CD14-positive monocyte (primary cell): ENCODE data around the gene SMURF2. TPM values are rescaled to one million over a fixed set of nuclear protein-coding genes. Genes with fewer than 3 reads are reported as not detected.

Experiments
- DNase-seq, 3 donors: peaks; one replicate each; pipeline ENCODE4 v3.0.0-alpha.2; 2011 to 2022
- H2AFZ ChIP-seq: 2 replicates; pipeline ENCODE4 v1.6.0; 2012; ENCODE audit warnings: mild to moderate bottlenecking, low read depth, low read length, inconsistent platforms; ENCODE audit not compliant: insufficient read depth, poor library complexity, severe bottlenecking
- H3K27ac ChIP-seq, 2 donors: 1 replicate in 1 of 2; 2 replicates in 1 of 2; pipeline ENCODE4 v1.5.1; 2012 to 2013; ENCODE audit warnings: low read length in 2 of 2, control low read depth in 1 of 2, inconsistent platforms in 1 of 2, low read depth in 1 of 2, mild to moderate bottlenecking in 1 of 2
- H3K27me3 ChIP-seq, 2 donors: one replicate each; pipeline versions ENCODE4 v1.6.0 to v1.6.1; 2011 to 2013; ENCODE audit warnings: low read length in 2 of 2; ENCODE audit not compliant: control insufficient read depth in 2 of 2, insufficient read depth in 2 of 2
- H3K36me3 ChIP-seq, 2 donors: replicated peaks in 1 of 2; 1 replicate in 1 of 2; 2 replicates in 1 of 2; pipeline versions ENCODE4 v1.5.1 to v1.6.1; 2012 to 2013; ENCODE audit warnings: low read length in 2 of 2, control low read depth in 1 of 2, inconsistent platforms in 1 of 2, mild to moderate bottlenecking in 1 of 2; ENCODE audit not compliant: insufficient read depth in 2 of 2, control insufficient read depth in 1 of 2
- H3K4me1 ChIP-seq, 2 donors: 1 replicate in 1 of 2; 2 replicates in 1 of 2; pipeline versions ENCODE4 v1.5.1 to v1.6.1; 2012 to 2013; ENCODE audit warnings: low read length in 2 of 2, control low read depth in 1 of 2, inconsistent platforms in 1 of 2, mild to moderate bottlenecking in 1 of 2, moderate library complexity in 1 of 2; ENCODE audit not compliant: insufficient read depth in 2 of 2, control insufficient read depth in 1 of 2
- H3K4me2 ChIP-seq: replicated peaks from 2 replicates; pipeline ENCODE3; 2012; ENCODE audit warnings: low read length, moderate library complexity, mild to moderate bottlenecking; ENCODE audit not compliant: poor library complexity, severe bottlenecking; ENCODE audit errors: extremely low read depth
- H3K4me3 ChIP-seq, 3 experiments: fragments of 200-600 bp in 1 of 3; sonication (generic) in 1 of 3; replicated peaks in 1 of 3; 1 replicate in 2 of 3; 2 replicates in 1 of 3; pipeline ENCODE4 v1.5.1; 2011 to 2013; ENCODE audit warnings: low read length in 3 of 3, mild to moderate bottlenecking in 3 of 3, control low read depth in 2 of 3, low read depth in 2 of 3, inconsistent platforms in 1 of 3, moderate library complexity in 1 of 3
- H3K79me2 ChIP-seq: 2 replicates; pipeline ENCODE4 v1.6.0; 2012; ENCODE audit warnings: mild to moderate bottlenecking, control low read depth, inconsistent platforms, low read length, moderate library complexity; ENCODE audit not compliant: insufficient read depth
- H3K9ac ChIP-seq: 2 replicates; pipeline ENCODE4 v1.6.0; 2017; ENCODE audit warnings: low read length, mild to moderate bottlenecking; ENCODE audit not compliant: insufficient read depth, poor library complexity, severe bottlenecking
- H3K9me3 ChIP-seq, 2 donors: replicated peaks in 1 of 2; 1 replicate in 1 of 2; 2 replicates in 1 of 2; pipeline versions ENCODE4 v1.5.1 to v1.6.1; 2012 to 2013; ENCODE audit warnings: low read length in 2 of 2, control low read depth in 1 of 2; ENCODE audit not compliant: control insufficient read depth in 1 of 2, insufficient read depth in 1 of 2
- H4K20me1 ChIP-seq: 2 replicates; pipeline ENCODE4 v1.6.0; 2012; ENCODE audit warnings: mild to moderate bottlenecking, low read length, control low read depth, moderate library complexity; ENCODE audit not compliant: insufficient read depth
- H3K27ac Mint-ChIP-seq, 7 donors: one replicate each; pipeline ENCODE4 v1.8.0; 2020; ENCODE audit warnings: mild to moderate bottlenecking in 7 of 7, mixed read lengths in 7 of 7, moderate library complexity in 6 of 7, inconsistent platforms in 2 of 7
- H3K27me3 Mint-ChIP-seq, 3 donors: one replicate each; pipeline ENCODE4 v1.8.0; 2021 to 2022; ENCODE audit warnings: low read depth in 3 of 3, mild to moderate bottlenecking in 3 of 3, mixed read lengths in 3 of 3, moderate library complexity in 3 of 3, inconsistent platforms in 1 of 3
- H3K36me3 Mint-ChIP-seq, 2 donors: one replicate each; pipeline ENCODE4 v1.8.0; 2020; ENCODE audit warnings: mixed read lengths in 2 of 2, inconsistent platforms in 1 of 2, mild to moderate bottlenecking in 1 of 2
- H3K4me1 Mint-ChIP-seq: one replicate; pipeline ENCODE4 v1.8.0; 2020; ENCODE audit warnings: mild to moderate bottlenecking, mixed read lengths
- H3K4me3 Mint-ChIP-seq, 2 donors: one replicate each; pipeline ENCODE4 v1.8.0; 2020; ENCODE audit warnings: mild to moderate bottlenecking in 2 of 2, mixed read lengths in 2 of 2, moderate library complexity in 1 of 2
- H3K9me3 Mint-ChIP-seq, 7 donors: one replicate each; pipeline ENCODE4 v1.8.0; 2020 to 2022; ENCODE audit warnings: mixed read lengths in 7 of 7, mild to moderate bottlenecking in 6 of 7, moderate library complexity in 6 of 7, inconsistent platforms in 2 of 7
- CTCF ChIP-seq: fragments of 200-600 bp; IDR thresholded peaks from one replicate; pipeline ENCODE4 v1.8.0; 2022; ENCODE audit warnings: antibody characterized with exemption, mild to moderate bottlenecking
- WGBS: methylation state at CpG from one replicate; pipeline ENCODE4 v1.1.5; 2013; ENCODE audit warnings: missing lambda C conversion rate; ENCODE audit not compliant: insufficient coverage; 5-methylcytosine and 5-hydroxymethylcytosine counted together
- intact Hi-C, 2 donors: fragments of 100-400 bp; cut with micrococcal nuclease; formaldehyde crosslinking; loops; one replicate each; pipeline versions ENCODE4 v1.15.0 to v1.15.1; 2023
- polyA plus RNA-seq, 3 donors: library from polyadenylated mRNA; depleted of rRNA in 1 of 3; unstranded in 2 of 3; stranded (reverse) in 1 of 3; fragments of 300-500 nt in 2 of 3; fragments of >200 nt in 1 of 3; fragmentation: Illumina TruSeq in 2 of 3; gene quantifications; 1 replicate in 2 of 3; 2 replicates in 1 of 3; pipeline ENCODE4 v1.2.3, GENCODE V29; 2012 to 2021

The SMURF2 gene
- polyA plus RNA-seq, 3 donors: 2.2 to 12.9 (median 4.5) TPM

GRCh38 chr17:64651889-64652288 lies 10.2 kb downstream of the SMURF2 start:
- H3K4me2 ChIP-seq: no peak overlapping the region
- peaks cover 36% of the 10 kb centered on the region for H3K4me1 Mint-ChIP-seq

GRCh38 chr17:64648234-64648633 lies 13.9 kb downstream of the SMURF2 start:
- TF ChIP-seq CTCF: no peak
- H4K20me1 ChIP-seq: peaks cover 93% of the 10 kb centered on the region
- no peaks in the 10 kb centered on the region for H3K27me3 ChIP-seq
- peak overlapping the region in 1 of 2 donors; percentile 23 for H3K27ac ChIP-seq
- Mint-ChIP-seq H3K27me3 (no peaks in the 10 kb centered on the region), H3K9me3 (no peaks in the 10 kb centered on the region), H3K27ac (no peak overlapping the region), H3K4me3 (no peak overlapping the region), H3K36me3 (peaks cover 15 to 24% of the 10 kb centered on the region in 2 donors), H3K4me1 (peaks cover 28% of the 10 kb centered on the region)
- H3K4me3 ChIP-seq: no peak overlapping the region
- H3K9me3 ChIP-seq: no peaks in the 10 kb centered on the region
- intact Hi-C loops: no loop called here
- no peak overlapping the region for H3K4me2 ChIP-seq
- H3K4me1 ChIP-seq: peaks cover under 1% of the 10 kb centered on the region in 2 donors
- no peak for DNase-seq
- no CpG with 5 or more reads among the region's 1 CpG for WGBS
- peaks cover 90% of the 10 kb centered on the region for H3K79me2 ChIP-seq
- no peak overlapping the region for H2AFZ ChIP-seq
- H3K9ac ChIP-seq: no peak overlapping the region
- H3K36me3 ChIP-seq: peaks cover 6 to 26% of the 10 kb centered on the region in 2 donors

More at GRCh38 chr17:64651889-64652288, 10.2 kb downstream of the SMURF2 start:
- peaks cover 3 to 8% of the 10 kb centered on the region in 2 donors for H3K36me3 ChIP-seq
- H3K4me3 Mint-ChIP-seq: no peak overlapping the region
- TF ChIP-seq CTCF: no peak
- no peak overlapping the region for H2AFZ ChIP-seq
- H3K27ac ChIP-seq: no peak overlapping the region
- H3K27me3 ChIP-seq: no peaks in the 10 kb centered on the region
- H3K4me1 ChIP-seq: peaks cover 8 to 11% of the 10 kb centered on the region in 2 donors
- no peaks in the 10 kb centered on the region for H3K27me3 Mint-ChIP-seq
- intact Hi-C loops: no loop called here
- H3K9me3 ChIP-seq: peaks cover 0 to 3% of the 10 kb centered on the region in 2 donors
- no peak for DNase-seq
- H4K20me1 ChIP-seq: peaks cover 95% of the 10 kb centered on the region
- no CpG with 5 or more reads among the region's 3 CpGs for WGBS
- peaks cover 95% of the 10 kb centered on the region for H3K79me2 ChIP-seq
- peak overlapping the region in 1 of 7 donors; percentile 26 for H3K27ac Mint-ChIP-seq
- no peak overlapping the region for H3K9ac ChIP-seq
- H3K9me3 Mint-ChIP-seq: peaks cover 0 to 4% (median 3%) of the 10 kb centered on the region in 7 donors
- peaks cover 9 to 14% of the 10 kb centered on the region in 2 donors for H3K36me3 Mint-ChIP-seq
- no peak overlapping the region for H3K4me3 ChIP-seq
